ENCODE measurements around the gene CFAP99.

DNA sequence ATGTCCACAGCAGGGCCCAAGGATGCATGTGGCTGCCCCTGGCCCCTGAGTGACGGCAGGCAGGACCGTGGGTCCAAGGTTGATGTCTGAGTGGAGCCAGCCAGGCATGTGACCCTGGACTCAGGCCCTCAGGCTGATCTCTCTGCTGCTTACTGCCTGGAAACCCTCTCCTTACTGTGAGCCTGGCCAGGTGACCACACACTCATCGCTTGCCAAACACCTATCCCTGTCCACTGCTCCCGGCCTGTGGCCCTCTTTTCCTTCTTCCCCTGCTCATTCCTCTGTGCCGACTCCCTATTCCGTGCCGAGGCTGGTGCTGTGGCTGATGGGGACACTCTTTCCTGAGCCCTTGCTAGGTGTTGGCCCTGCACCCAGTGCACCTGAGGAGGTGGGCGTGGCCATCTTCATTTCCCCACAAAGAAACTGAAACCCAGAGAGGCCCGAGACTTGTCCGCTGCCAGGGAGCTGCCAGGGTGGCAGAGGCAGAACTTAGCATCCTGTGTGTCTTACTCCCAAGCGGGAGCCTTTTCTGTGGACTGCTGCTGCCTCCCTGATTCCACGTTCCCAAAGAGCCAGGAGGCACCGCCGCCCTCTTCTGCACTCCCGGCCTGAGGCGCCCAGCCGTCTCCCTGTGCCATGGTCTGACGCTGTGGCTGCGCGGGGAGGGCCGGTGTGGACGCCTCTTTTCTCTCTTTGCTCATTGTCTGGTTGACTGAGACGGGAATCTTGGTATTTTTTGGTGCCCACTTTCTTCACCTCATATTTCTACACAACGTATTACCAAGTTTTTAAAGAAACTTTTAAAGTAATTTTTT is 38.9 kb downstream of the CFAP99 start:
- TF ChIP-seq, protein P1, sequence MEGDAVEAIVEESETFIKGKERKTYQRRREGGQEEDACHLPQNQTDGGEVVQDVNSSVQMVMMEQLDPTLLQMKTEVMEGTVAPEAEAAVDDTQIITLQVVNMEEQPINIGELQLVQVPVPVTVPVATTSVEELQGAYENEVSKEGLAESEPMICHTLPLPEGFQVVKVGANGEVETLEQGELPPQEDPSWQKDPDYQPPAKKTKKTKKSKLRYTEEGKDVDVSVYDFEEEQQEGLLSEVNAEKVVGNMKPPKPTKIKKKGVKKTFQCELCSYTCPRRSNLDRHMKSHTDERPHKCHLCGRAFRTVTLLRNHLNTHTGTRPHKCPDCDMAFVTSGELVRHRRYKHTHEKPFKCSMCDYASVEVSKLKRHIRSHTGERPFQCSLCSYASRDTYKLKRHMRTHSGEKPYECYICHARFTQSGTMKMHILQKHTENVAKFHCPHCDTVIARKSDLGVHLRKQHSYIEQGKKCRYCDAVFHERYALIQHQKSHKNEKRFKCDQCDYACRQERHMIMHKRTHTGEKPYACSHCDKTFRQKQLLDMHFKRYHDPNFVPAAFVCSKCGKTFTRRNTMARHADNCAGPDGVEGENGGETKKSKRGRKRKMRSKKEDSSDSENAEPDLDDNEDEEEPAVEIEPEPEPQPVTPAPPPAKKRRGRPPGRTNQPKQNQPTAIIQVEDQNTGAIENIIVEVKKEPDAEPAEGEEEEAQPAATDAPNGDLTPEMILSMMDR (IDR thresholded peaks at IDR 0.05): no peak
- TF ChIP-seq POLR2A (IDR thresholded peaks at IDR 0.05): no peak

Data from uterus (tissue), 2 donors.